WTC11 (cell line): ENCODE measurements around the gene WDR1. TPM values are rescaled to one million over a fixed set of nuclear protein-coding genes. Genes with fewer than 3 reads are reported as not detected.

Experiments
- ATAC-seq: fragments of 200-7000 bp; cut with Tn5 transposase; 2 replicates; pipeline ENCODE4 v1.10.0; 2021; ENCODE audit warnings: mild to moderate bottlenecking, moderate library complexity
- CTCF ChIA-PET: fragments of 300-600 bp; sonication (Branson Sonifier 250); formaldehyde crosslinking; loops from one replicate; lab custom pipeline; 2021; ENCODE audit warnings: antibody characterized with exemption; lab: Charles Lee
- POLR2A ChIA-PET: fragments of 350-600 bp; sonication (Branson Sonifier 250); formaldehyde crosslinking; loops from one replicate; lab custom pipeline; 2021; ENCODE audit warnings: antibody characterized with exemption; lab: Charles Lee
- DNase-seq: peaks from one replicate; pipeline ENCODE4 v3.0.0; 2021; ENCODE audit warnings: low spot score
- H3K27ac Mint-ChIP-seq: 2 replicates; pipeline ENCODE4 v1.8.0; 2021; ENCODE audit warnings: mixed read lengths
- H3K27me3 Mint-ChIP-seq: 2 replicates; pipeline ENCODE4 v1.8.0; 2021; ENCODE audit warnings: low read depth, mild to moderate bottlenecking, moderate library complexity, mixed read lengths
- H3K36me3 Mint-ChIP-seq: 2 replicates; pipeline ENCODE4 v1.8.0; 2021; ENCODE audit warnings: mixed read lengths
- H3K4me1 Mint-ChIP-seq: 2 replicates; pipeline ENCODE4 v1.8.0; 2022; ENCODE audit warnings: mixed read lengths
- H3K4me3 Mint-ChIP-seq: 2 replicates; pipeline ENCODE4 v1.8.0; 2021; ENCODE audit warnings: mild to moderate bottlenecking, moderate library complexity, mixed read lengths
- H3K9me3 Mint-ChIP-seq: 2 replicates; pipeline ENCODE4 v1.8.0; 2021; ENCODE audit warnings: mixed read lengths
- ATF6 ChIP-seq: sonication (generic); formaldehyde crosslinking; IDR thresholded peaks from 2 replicates; pipeline ENCODE4 v1.8.1; 2023; ENCODE audit warnings: mild to moderate bottlenecking, missing genetic modification reagents
- CDX4 ChIP-seq: fragments of 250-450 bp; sonication (Bioruptor Pico); IDR thresholded peaks from 2 replicates; pipeline ENCODE4 v1.9.0; 2021; ENCODE audit warnings: moderate library complexity, mild to moderate bottlenecking, inconsistent platforms, borderline replicate concordance
- CREB1 ChIP-seq: sonication (generic); formaldehyde crosslinking; IDR thresholded peaks from 2 replicates; pipeline ENCODE4 v1.8.0; 2023; ENCODE audit warnings: mild to moderate bottlenecking, missing genetic modification reagents
- ERG ChIP-seq: fragments of 250-450 bp; sonication (Bioruptor Pico); IDR thresholded peaks from 2 replicates; pipeline ENCODE4 v1.8.0; 2021; ENCODE audit warnings: mild to moderate bottlenecking
- HMGXB4 ChIP-seq: sonication (generic); formaldehyde crosslinking; IDR thresholded peaks from 2 replicates; pipeline ENCODE4 v1.8.1; 2023; ENCODE audit warnings: mild to moderate bottlenecking, moderate library complexity, missing genetic modification reagents
- IRF1 ChIP-seq: sonication (generic); formaldehyde crosslinking; IDR thresholded peaks from 2 replicates; pipeline ENCODE4 v1.8.0; 2023; ENCODE audit warnings: missing genetic modification reagents
- JAZF1 ChIP-seq: fragments of 250-450 bp; sonication (Bioruptor Pico); IDR thresholded peaks from 2 replicates; pipeline ENCODE4 v1.9.0; 2021; ENCODE audit warnings: moderate library complexity, mild to moderate bottlenecking, inconsistent platforms
- NFATC4 ChIP-seq: fragments of 250-450 bp; sonication (Bioruptor Pico); IDR thresholded peaks from 2 replicates; pipeline ENCODE4 v1.9.0; 2021; ENCODE audit warnings: mild to moderate bottlenecking
- PRDM15 ChIP-seq: sonication (generic); formaldehyde crosslinking; IDR thresholded peaks from 2 replicates; pipeline ENCODE4 v1.8.0; 2022; ENCODE audit warnings: missing genetic modification reagents
- SOX15 ChIP-seq: fragments of 250-450 bp; sonication (Bioruptor Pico); IDR thresholded peaks from 2 replicates; pipeline ENCODE4 v1.9.0; 2021; ENCODE audit warnings: mild to moderate bottlenecking
- STAT6 ChIP-seq: sonication (generic); formaldehyde crosslinking; conservative IDR thresholded peaks from 2 replicates; pipeline ENCODE4 v1.8.1; 2023; ENCODE audit warnings: mild to moderate bottlenecking, low read depth, missing genetic modification reagents, moderate library complexity
- ZNF416 ChIP-seq: fragments of 250-450 bp; sonication (Bioruptor Pico); IDR thresholded peaks from 2 replicates; pipeline ENCODE4 v1.9.0; 2021; ENCODE audit warnings: mild to moderate bottlenecking, inconsistent platforms
- total RNA-seq: library from RNA; stranded (reverse); gene quantifications from 3 replicates; pipeline ENCODE4 v1.2.3, GENCODE V29; 2021

Gene WDR1
- total RNA-seq, 1 experiment from 2014 or later = 288 TPM

GRCh38 chr4:10066670-10067651 is 49.6 kb downstream of the WDR1 start:
- no peaks in the 10 kb centered on the region; the same call in 1 of the 2 replicates for H3K36me3 Mint-ChIP-seq
- H3K4me1 Mint-ChIP-seq = peaks cover 14% of the 10 kb centered on the region
- H3K27me3 Mint-ChIP-seq = no peaks in the 10 kb centered on the region
- POLR2A ChIA-PET = interaction anchor here (0.6 kb wide), 1 partner anchor 404 kb away, joined by 4 read pairs; no protein-coding TSS in a partner anchor
- no peak overlapping the region for H3K27ac Mint-ChIP-seq
- no peak overlapping the region for H3K4me3 Mint-ChIP-seq
- H3K9me3 Mint-ChIP-seq = no peaks in the 10 kb centered on the region
- ATAC-seq (no peak), DNase-seq (no peak)
- no peak for TF ChIP-seq ATF6 (CRISPR knock-in tag)
- CTCF ChIA-PET = interaction anchor here (1.3 kb wide), 1 partner anchor 168 kb away, joined by 3 read pairs; no protein-coding TSS in a partner anchor

GRCh38 chr4:10066206-10066605 is 50.4 kb downstream of the WDR1 start:
- peaks cover 14% of the 10 kb centered on the region for H3K4me1 Mint-ChIP-seq
- H3K9me3 Mint-ChIP-seq = no peaks in the 10 kb centered on the region
- H3K36me3 Mint-ChIP-seq = no peaks in the 10 kb centered on the region; the same call in 1 of the 2 replicates
- ATAC-seq (no peak), DNase-seq (no peak)
- H3K4me3 Mint-ChIP-seq = no peak overlapping the region
- TF ChIP-seq PRDM15 (CRISPR knock-in tag) (no peak), NFATC4 (no peak), ERG (no peak), IRF1 (no peak), ATF6 (CRISPR knock-in tag) (no peak), JAZF1 (CRISPR knock-in tag) (no peak), STAT6 (CRISPR knock-in tag) (no peak), SOX15 (CRISPR knock-in tag) (no peak), ZNF416 (CRISPR knock-in tag) (no peak), CDX4 (CRISPR knock-in tag) (no peak), HMGXB4 (CRISPR knock-in tag) (no peak), CREB1 (CRISPR knock-in tag) (no peak)
- ChIA-PET POLR2A (interaction anchor here (0.7 kb wide), 2 partner anchors 13 to 86 kb away, joined by 4 to 6 read pairs; no protein-coding TSS in a partner anchor), CTCF (interaction anchor here (1.3 kb wide), 1 partner anchor 167 kb away, joined by 3 read pairs; no protein-coding TSS in a partner anchor)
- H3K27me3 Mint-ChIP-seq = no peaks in the 10 kb centered on the region
- H3K27ac Mint-ChIP-seq = no peak overlapping the region
